Measurements from ENCODE around the gene MBNL2.

MBNL2 gene

GRCh38 chr13:97298816-97299215 lies 76.7 kb downstream of the MBNL2 start:
- no peak for DNase-seq (ENCODE audit: low read depth in 1 of 2, low spot score in 1 of 2)
- Histone ChIP-seq H3K4me3 (replicated peaks; ENCODE audit: insufficient read depth, low read length) (no peak overlapping the region), H3K27me3 (ENCODE audit: insufficient read depth, poor library complexity, severe bottlenecking) (no peaks in the 10 kb centered on the region), H3K27ac (replicated peaks) (no peak overlapping the region)
- TF ChIP-seq, protein P1, sequence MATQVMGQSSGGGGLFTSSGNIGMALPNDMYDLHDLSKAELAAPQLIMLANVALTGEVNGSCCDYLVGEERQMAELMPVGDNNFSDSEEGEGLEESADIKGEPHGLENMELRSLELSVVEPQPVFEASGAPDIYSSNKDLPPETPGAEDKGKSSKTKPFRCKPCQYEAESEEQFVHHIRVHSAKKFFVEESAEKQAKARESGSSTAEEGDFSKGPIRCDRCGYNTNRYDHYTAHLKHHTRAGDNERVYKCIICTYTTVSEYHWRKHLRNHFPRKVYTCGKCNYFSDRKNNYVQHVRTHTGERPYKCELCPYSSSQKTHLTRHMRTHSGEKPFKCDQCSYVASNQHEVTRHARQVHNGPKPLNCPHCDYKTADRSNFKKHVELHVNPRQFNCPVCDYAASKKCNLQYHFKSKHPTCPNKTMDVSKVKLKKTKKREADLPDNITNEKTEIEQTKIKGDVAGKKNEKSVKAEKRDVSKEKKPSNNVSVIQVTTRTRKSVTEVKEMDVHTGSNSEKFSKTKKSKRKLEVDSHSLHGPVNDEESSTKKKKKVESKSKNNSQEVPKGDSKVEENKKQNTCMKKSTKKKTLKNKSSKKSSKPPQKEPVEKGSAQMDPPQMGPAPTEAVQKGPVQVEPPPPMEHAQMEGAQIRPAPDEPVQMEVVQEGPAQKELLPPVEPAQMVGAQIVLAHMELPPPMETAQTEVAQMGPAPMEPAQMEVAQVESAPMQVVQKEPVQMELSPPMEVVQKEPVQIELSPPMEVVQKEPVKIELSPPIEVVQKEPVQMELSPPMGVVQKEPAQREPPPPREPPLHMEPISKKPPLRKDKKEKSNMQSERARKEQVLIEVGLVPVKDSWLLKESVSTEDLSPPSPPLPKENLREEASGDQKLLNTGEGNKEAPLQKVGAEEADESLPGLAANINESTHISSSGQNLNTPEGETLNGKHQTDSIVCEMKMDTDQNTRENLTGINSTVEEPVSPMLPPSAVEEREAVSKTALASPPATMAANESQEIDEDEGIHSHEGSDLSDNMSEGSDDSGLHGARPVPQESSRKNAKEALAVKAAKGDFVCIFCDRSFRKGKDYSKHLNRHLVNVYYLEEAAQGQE (IDR thresholded peaks at IDR 0.05; ENCODE audit: insufficient replicate concordance, low read depth), result no peak
- TF ChIP-seq, protein P2, sequence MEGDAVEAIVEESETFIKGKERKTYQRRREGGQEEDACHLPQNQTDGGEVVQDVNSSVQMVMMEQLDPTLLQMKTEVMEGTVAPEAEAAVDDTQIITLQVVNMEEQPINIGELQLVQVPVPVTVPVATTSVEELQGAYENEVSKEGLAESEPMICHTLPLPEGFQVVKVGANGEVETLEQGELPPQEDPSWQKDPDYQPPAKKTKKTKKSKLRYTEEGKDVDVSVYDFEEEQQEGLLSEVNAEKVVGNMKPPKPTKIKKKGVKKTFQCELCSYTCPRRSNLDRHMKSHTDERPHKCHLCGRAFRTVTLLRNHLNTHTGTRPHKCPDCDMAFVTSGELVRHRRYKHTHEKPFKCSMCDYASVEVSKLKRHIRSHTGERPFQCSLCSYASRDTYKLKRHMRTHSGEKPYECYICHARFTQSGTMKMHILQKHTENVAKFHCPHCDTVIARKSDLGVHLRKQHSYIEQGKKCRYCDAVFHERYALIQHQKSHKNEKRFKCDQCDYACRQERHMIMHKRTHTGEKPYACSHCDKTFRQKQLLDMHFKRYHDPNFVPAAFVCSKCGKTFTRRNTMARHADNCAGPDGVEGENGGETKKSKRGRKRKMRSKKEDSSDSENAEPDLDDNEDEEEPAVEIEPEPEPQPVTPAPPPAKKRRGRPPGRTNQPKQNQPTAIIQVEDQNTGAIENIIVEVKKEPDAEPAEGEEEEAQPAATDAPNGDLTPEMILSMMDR (IDR thresholded peaks at IDR 0.05; ENCODE audit: insufficient read depth, low read length), result no peak
- no peak for TF ChIP-seq SPI1 (IDR thresholded peaks at IDR 0.05; ENCODE audit: borderline replicate concordance, low read depth)
- no peak for TF ChIP-seq GABPA (IDR thresholded peaks at IDR 0.05; ENCODE audit: low read depth)
- no peak for TF ChIP-seq POLR2AphosphoS5 (IDR thresholded peaks at IDR 0.05; ENCODE audit: low read depth)

DNA sequence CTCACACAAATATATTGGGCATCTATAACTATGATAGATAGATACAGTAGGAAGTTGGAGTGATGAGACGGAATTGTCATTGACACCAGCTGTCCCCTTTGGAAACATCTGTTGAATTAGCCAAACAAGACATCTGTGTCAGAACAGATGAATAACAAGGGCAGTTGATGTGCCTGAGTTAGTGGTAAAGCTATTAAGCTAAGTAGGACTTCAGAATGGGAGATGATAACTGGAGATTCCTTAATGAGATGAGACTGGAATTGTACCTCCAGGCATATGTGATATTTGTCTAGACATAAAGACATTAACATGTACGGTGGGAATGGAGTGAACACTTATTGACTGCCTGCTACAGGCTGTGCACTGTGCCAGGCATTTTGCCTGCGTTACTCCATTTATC lies 78.7 kb downstream of the MBNL2 start:
- Histone ChIP-seq H3K27ac (replicated peaks) (no peak overlapping the region), H3K4me3 (replicated peaks; ENCODE audit: insufficient read depth, low read length) (no peak overlapping the region), H3K27me3 (ENCODE audit: insufficient read depth, poor library complexity, severe bottlenecking) (no peaks in the 10 kb centered on the region)
- DNase-seq (ENCODE audit: low read depth in 1 of 2, low spot score in 1 of 2), result no peak
- TF ChIP-seq, protein P1 (IDR thresholded peaks at IDR 0.05; ENCODE audit: insufficient replicate concordance, low read depth), result no peak
- TF ChIP-seq SPI1 (IDR thresholded peaks at IDR 0.05; ENCODE audit: borderline replicate concordance, low read depth) (no peak), POLR2AphosphoS5 (IDR thresholded peaks at IDR 0.05; ENCODE audit: low read depth) (no peak), GABPA (IDR thresholded peaks at IDR 0.05; ENCODE audit: low read depth) (no peak)
- TF ChIP-seq, protein P2 (IDR thresholded peaks at IDR 0.05; ENCODE audit: insufficient read depth, low read length), result no peak

- H3K4me3 ChIP-seq (replicated peaks; ENCODE audit: insufficient read depth, low read length), result no peak overlapping the region
- no peak for DNase-seq (ENCODE audit: low read depth in 1 of 2, low spot score in 1 of 2)
- H3K27ac ChIP-seq (replicated peaks), result no peak overlapping the region
- H3K27me3 ChIP-seq (ENCODE audit: insufficient read depth, poor library complexity, severe bottlenecking), result no peaks in the 10 kb centered on the region
- no peak for TF ChIP-seq GABPA (IDR thresholded peaks at IDR 0.05; ENCODE audit: low read depth)
- TF ChIP-seq, protein P1 (IDR thresholded peaks at IDR 0.05; ENCODE audit: insufficient replicate concordance, low read depth), result no peak
Observed at GRCh38 chr13:97301382-97302095, 79.4 kb downstream of the MBNL2 start.

Data from HL-60 (cell line).